ENCODE results near the gene MASP2. TPM values are rescaled to one million over a fixed set of nuclear protein-coding genes. Genes with fewer than 3 reads are reported as not detected.

Gene MASP2
- total and polyA plus RNA-seq, 4 donors = 0.01 to 0.04 TPM; not detected in 2

GRCh38 chr1:10980841-10981727, 66.0 kb downstream of the MASP2 start:
- no peak overlapping the region for H3K9ac ChIP-seq (ENCODE audit: insufficient read depth in 1 of 2, low read length in 2 of 2)
- WGBS, 2 donors = 68 to 74% methylated on average over 9 of the region's 9 CpGs
- TF ChIP-seq CTCF (IDR thresholded peaks at IDR 0.05; ENCODE audit: control extremely low read depth, extremely low read depth) = no peak
- no peak for ATAC-seq (ENCODE audit: insufficient read depth, low FRiP score)
- peak in 1 of 3 donors; percentile 42 for DNase-seq
- no peak overlapping the region for H3K27ac ChIP-seq (ENCODE audit: low read depth in 1 of 2, low read length in 1 of 2)
- no peaks in the 10 kb centered on the region for H3K27me3 ChIP-seq (ENCODE audit: control insufficient read depth in 3 of 3, insufficient read depth in 3 of 3, low read length in 2 of 3)
- H3K9me3 ChIP-seq (ENCODE audit: control insufficient read depth in 4 of 4, insufficient read depth in 3 of 4, low read length in 3 of 4) = no peaks in the 10 kb centered on the region
- H3K36me3 ChIP-seq (ENCODE audit: control insufficient read depth in 4 of 4, insufficient read depth in 4 of 4, low read length in 4 of 4) = no peaks in the 10 kb centered on the region
- H3K4me1 ChIP-seq (ENCODE audit: control insufficient read depth in 5 of 5, insufficient read depth in 5 of 5, low read length in 5 of 5) = peaks cover 0 to 12% (median 0%) of the 10 kb centered on the region in 5 donors
- no peak overlapping the region for H3K4me3 ChIP-seq

- Histone ChIP-seq H3K9me3 (ENCODE audit: control insufficient read depth in 4 of 4, insufficient read depth in 3 of 4, low read length in 3 of 4) (no peaks in the 10 kb centered on the region), H3K4me3 (no peak overlapping the region), H3K9ac (ENCODE audit: insufficient read depth in 1 of 2, low read length in 2 of 2) (peak overlapping the region in 1 of 2 donors; percentile 38), H3K36me3 (ENCODE audit: control insufficient read depth in 4 of 4, insufficient read depth in 4 of 4, low read length in 4 of 4) (no peaks in the 10 kb centered on the region), H3K27me3 (ENCODE audit: control insufficient read depth in 3 of 3, insufficient read depth in 3 of 3, low read length in 2 of 3) (no peaks in the 10 kb centered on the region), H3K4me1 (ENCODE audit: control insufficient read depth in 5 of 5, insufficient read depth in 5 of 5, low read length in 5 of 5) (peaks cover 0 to 12% (median 0%) of the 10 kb centered on the region in 5 donors), H3K27ac (ENCODE audit: low read depth in 1 of 2, low read length in 1 of 2) (no peak overlapping the region)
- peak; percentile 81 for ATAC-seq (ENCODE audit: insufficient read depth, low FRiP score)
- 26 to 31% methylated on average over 15 of the region's 15 CpGs for WGBS, 2 donors
- TF ChIP-seq CTCF (IDR thresholded peaks at IDR 0.05; ENCODE audit: control extremely low read depth, extremely low read depth) = no peak
- peak; percentile 64 to 79 (median 74) for DNase-seq
Observed at GRCh38 chr1:10980094-10980577, 66.9 kb downstream of the MASP2 start.

GRCh38 chr1:10979483-10979920, 67.5 kb downstream of the MASP2 start:
- WGBS, 2 donors = 61 to 69% methylated on average over 13 of the region's 13 CpGs
- DNase-seq = peak in 2 of 3 donors; percentile 32 to 40
- Histone ChIP-seq H3K9ac (ENCODE audit: insufficient read depth in 1 of 2, low read length in 2 of 2) (no peak overlapping the region), H3K4me3 (no peak overlapping the region), H3K27me3 (ENCODE audit: control insufficient read depth in 3 of 3, insufficient read depth in 3 of 3, low read length in 2 of 3) (no peaks in the 10 kb centered on the region), H3K27ac (ENCODE audit: low read depth in 1 of 2, low read length in 1 of 2) (no peak overlapping the region), H3K4me1 (ENCODE audit: control insufficient read depth in 5 of 5, insufficient read depth in 5 of 5, low read length in 5 of 5) (peaks cover 0 to 12% (median 0%) of the 10 kb centered on the region in 5 donors), H3K9me3 (ENCODE audit: control insufficient read depth in 4 of 4, insufficient read depth in 3 of 4, low read length in 3 of 4) (no peaks in the 10 kb centered on the region), H3K36me3 (ENCODE audit: control insufficient read depth in 4 of 4, insufficient read depth in 4 of 4, low read length in 4 of 4) (no peaks in the 10 kb centered on the region)
- no peak for TF ChIP-seq CTCF (IDR thresholded peaks at IDR 0.05; ENCODE audit: control extremely low read depth, extremely low read depth)
- no peak for ATAC-seq (ENCODE audit: insufficient read depth, low FRiP score)

All from lung (tissue), 12 donors.